Aorta (tissue), 5 donors: ENCODE measurements around the gene IPO4. TPM values are rescaled to one million over a fixed set of nuclear protein-coding genes. Genes with fewer than 3 reads are reported as not detected.

Experiments
- ATAC-seq: fragments of 200-7000 bp; cut with Tn5 transposase; one replicate; pipeline ENCODE4 v1.9.1; 2022; ENCODE audit warnings: moderate library complexity; ENCODE audit not compliant: low FRiP score
- DNase-seq, 2 donors: peaks; one replicate each; pipeline ENCODE4 v3.0.0-alpha.2; 2020
- H3K27ac ChIP-seq, 2 donors: one replicate each; pipeline ENCODE4 v1.5.1; 2013; ENCODE audit warnings: low read length in 2 of 2, mild to moderate bottlenecking in 2 of 2, moderate library complexity in 2 of 2, control low read depth in 1 of 2, inconsistent platforms in 1 of 2, low read depth in 1 of 2
- H3K27me3 ChIP-seq, 2 donors: one replicate each; pipeline ENCODE4 v1.6.1; 2013; ENCODE audit warnings: control low read depth in 1 of 2, low read length in 1 of 2, mild to moderate bottlenecking in 1 of 2, moderate library complexity in 1 of 2; ENCODE audit not compliant: insufficient read depth in 2 of 2, control insufficient read depth in 1 of 2
- H3K36me3 ChIP-seq, 2 donors: one replicate each; pipeline ENCODE4 v1.6.1; 2013; ENCODE audit warnings: control low read depth in 1 of 2, low read length in 1 of 2, mild to moderate bottlenecking in 1 of 2; ENCODE audit not compliant: insufficient read depth in 2 of 2, control insufficient read depth in 1 of 2
- H3K4me1 ChIP-seq, 2 donors: one replicate each; pipeline ENCODE4 v1.6.1; 2013; ENCODE audit warnings: low read length in 2 of 2, control low read depth in 1 of 2, mild to moderate bottlenecking in 1 of 2, moderate library complexity in 1 of 2; ENCODE audit not compliant: insufficient read depth in 2 of 2, control insufficient read depth in 1 of 2
- H3K4me3 ChIP-seq, 2 donors: one replicate each; pipeline ENCODE4 v1.5.1; 2013; ENCODE audit warnings: low read length in 2 of 2, control low read depth in 1 of 2, mild to moderate bottlenecking in 1 of 2
- H3K9me3 ChIP-seq: one replicate; pipeline ENCODE4 v1.6.1; 2013; ENCODE audit warnings: mild to moderate bottlenecking, low read length; ENCODE audit not compliant: control insufficient read depth
- WGBS, 2 donors: extraction: QIAGEN DNeasy Blood & Tissue Kit; methylation state at CpG; one replicate each; pipeline ENCODE4 v1.1.7; 2013; 5-methylcytosine and 5-hydroxymethylcytosine counted together
- intact Hi-C, 2 donors: fragments of 100-400 bp; cut with DNase I; formaldehyde crosslinking; loops; one replicate each; pipeline versions ENCODE4 v1.14.2 to v1.15.0; 2022
- polyA plus RNA-seq, 2 donors: library from polyadenylated mRNA; stranded (reverse); fragments of 200-250 nt; gene quantifications; one replicate each; pipeline ENCODE4 v1.2.3, GENCODE V29; 2013
- total RNA-seq, 2 donors: library from RNA; stranded (reverse); fragmentation: NEBNext Ultra II Directional; extraction: Animal tissue kit (Norgen Biotek cat#: 25700); gene quantifications; one replicate each; pipeline ENCODE4 v1.2.1, GENCODE V29; 2021
- donor health status: healthy with polysubstance abuse.
- donor health status: Bipolar disorder and iron deficiency.
- donor health status: DM: no; HTN: no; CAD: no.
- donor health status: DM: no; HTN: no; CAD: no.
- donor health status: DM: yes; HTN: yes; CAD: no.

IPO4 gene
- total and polyA plus RNA-seq, 4 donors, result 3.4 to 29.3 (median 17.5) TPM

- 84 to 88% methylated on average over 2 of the region's 2 CpGs for WGBS, 2 donors
Observed at GRCh38 chr14:24187539-24187915, 1.1 kb downstream of the IPO4 start.

GRCh38 chr14:24186831-24187538 lies 1.6 kb downstream of the IPO4 start:
- DNase-seq, result peak in 1 of 2 donors; percentile 51
- Histone ChIP-seq H3K4me3 (no peak overlapping the region), H3K27ac (no peak overlapping the region), H3K4me1 (no peaks in the 10 kb centered on the region), H3K27me3 (no peaks in the 10 kb centered on the region), H3K36me3 (no peaks in the 10 kb centered on the region), H3K9me3 (no peaks in the 10 kb centered on the region)
- intact Hi-C loops, result no loop called here
- ATAC-seq, result no peak
- 91 to 94% methylated on average over 10 of the region's 10 CpGs for WGBS, 2 donors

More at GRCh38 chr14:24187539-24187915, 1.1 kb downstream of the IPO4 start:
- no peaks in the 10 kb centered on the region for H3K27me3 ChIP-seq
- DNase-seq (peak in 1 of 2 donors; percentile 43), ATAC-seq (no peak)
- no peaks in the 10 kb centered on the region for H3K4me1 ChIP-seq
- H3K27ac ChIP-seq, result no peak overlapping the region
- intact Hi-C loops, result no loop called here
- H3K4me3 ChIP-seq, result no peak overlapping the region
- H3K36me3 ChIP-seq, result no peaks in the 10 kb centered on the region
- no peaks in the 10 kb centered on the region for H3K9me3 ChIP-seq

GRCh38 chr14:24185741-24186140 lies 2.9 kb downstream of the IPO4 start:
- intact Hi-C loops, result no loop called here
- H3K4me3 ChIP-seq, result no peak overlapping the region
- H3K9me3 ChIP-seq, result no peaks in the 10 kb centered on the region
- no peaks in the 10 kb centered on the region for H3K4me1 ChIP-seq
- no peak overlapping the region for H3K27ac ChIP-seq
- H3K36me3 ChIP-seq, result no peaks in the 10 kb centered on the region
- no peaks in the 10 kb centered on the region for H3K27me3 ChIP-seq
- no peak for ATAC-seq
- DNase-seq, result peak in 1 of 2 donors; percentile 63
- 90 to 94% methylated on average over 11 of the region's 11 CpGs for WGBS, 2 donors

- Histone ChIP-seq H3K27me3 (no peaks in the 10 kb centered on the region), H3K4me3 (no peak overlapping the region), H3K9me3 (no peaks in the 10 kb centered on the region), H3K27ac (no peak overlapping the region), H3K36me3 (no peaks in the 10 kb centered on the region), H3K4me1 (no peaks in the 10 kb centered on the region)
- ATAC-seq (no peak), DNase-seq (no peak)
- intact Hi-C loops, result no loop called here
- 95 to 96% methylated on average over 7 of the region's 7 CpGs for WGBS, 2 donors
Observed at GRCh38 chr14:24185026-24185425, 3.6 kb downstream of the IPO4 start.

GRCh38 chr14:24184104-24184970 lies 4.3 kb downstream of the IPO4 start:
- H3K36me3 ChIP-seq, result no peaks in the 10 kb centered on the region
- 88 to 91% methylated on average over 17 to 19 of the region's 19 CpGs for WGBS, 2 donors
- intact Hi-C loops, result no loop called here
- no peaks in the 10 kb centered on the region for H3K4me1 ChIP-seq
- DNase-seq (peak in 1 of 2 donors; percentile 69), ATAC-seq (no peak)
- H3K9me3 ChIP-seq, result no peaks in the 10 kb centered on the region
- H3K27me3 ChIP-seq, result no peaks in the 10 kb centered on the region
- no peak overlapping the region for H3K27ac ChIP-seq
- H3K4me3 ChIP-seq, result no peak overlapping the region

GRCh38 chr14:24183014-24183481 lies 5.6 kb downstream of the IPO4 start:
- ATAC-seq (no peak), DNase-seq (peak in 1 of 2 donors; percentile 71)
- Histone ChIP-seq H3K9me3 (no peaks in the 10 kb centered on the region), H3K4me3 (no peak overlapping the region), H3K4me1 (no peaks in the 10 kb centered on the region), H3K27me3 (no peaks in the 10 kb centered on the region), H3K27ac (no peak overlapping the region), H3K36me3 (no peaks in the 10 kb centered on the region)
- WGBS, 2 donors, result 91 to 93% methylated on average over 15 of the region's 15 CpGs
- intact Hi-C loops, result no loop called here

GRCh38 chr14:24182110-24182882 lies 6.3 kb downstream of the IPO4 start:
- Histone ChIP-seq H3K27me3 (no peaks in the 10 kb centered on the region), H3K9me3 (no peaks in the 10 kb centered on the region), H3K27ac (no peak overlapping the region), H3K4me3 (no peak overlapping the region), H3K36me3 (no peaks in the 10 kb centered on the region), H3K4me1 (no peaks in the 10 kb centered on the region)
- intact Hi-C loops, result no loop called here
- DNase-seq (no peak), ATAC-seq (no peak)
- WGBS, 2 donors, result 85 to 90% methylated on average over 14 of the region's 14 CpGs

GRCh38 chr14:24181371-24182077 lies 7.1 kb downstream of the IPO4 start:
- Histone ChIP-seq H3K9me3 (no peaks in the 10 kb centered on the region), H3K27ac (no peak overlapping the region), H3K4me3 (no peak overlapping the region), H3K36me3 (no peaks in the 10 kb centered on the region), H3K27me3 (no peaks in the 10 kb centered on the region), H3K4me1 (no peaks in the 10 kb centered on the region)
- ATAC-seq (no peak), DNase-seq (peak; percentile 34 to 64)
- 79 to 85% methylated on average over 16 to 19 of the region's 19 CpGs for WGBS, 2 donors
- intact Hi-C loops, result no loop called here
